HepG2 (cell line): ENCODE results near the gene DHRS1. TPM values are rescaled to one million over a fixed set of nuclear protein-coding genes. Genes with fewer than 3 reads are reported as not detected.

Experiments
- ATAC-seq: fragments of 200-7000 bp; cut with Tn5 transposase; 3 replicates; pipeline ENCODE4 v1.9.1; 2020; ENCODE audit warnings: mild to moderate bottlenecking, moderate library complexity
- BruUV-seq: library from RNA; stranded (reverse); fragments of 400-500 nt; replicated peaks from 2 replicates; lab custom pipeline; 2021; lab: Mats Ljungman, UMichigan
- CTCF ChIA-PET: fragments of 300-600 bp; formaldehyde crosslinking; extraction: SDS; loops from one replicate; lab custom pipeline; 2021; ENCODE audit warnings: low total read pairs, inconsistent platforms, low intra/inter-chr PET ratio; lab: Yijun Ruan, JAX
- POLR2A ChIA-PET: fragments of 350-600 bp; sonication (Branson Sonifier 250); formaldehyde crosslinking; loops from one replicate; lab custom pipeline; 2020; ENCODE audit warnings: antibody characterized with exemption, inconsistent platforms; lab: Yijun Ruan, JAX
- DNase-seq: peaks from one replicate; pipeline ENCODE4 v3.0.0-alpha.2; 2015; ENCODE audit warnings: low spot score
- FAIRE-seq: peaks from 3 replicates; lab custom pipeline; 2011; peaks lifted over from hg19 to GRCh38; lab: Jason Lieb, UNC
- H2AFZ ChIP-seq: one replicate; pipeline ENCODE4 v1.6.1; 2011; ENCODE audit warnings: low read length, inconsistent platforms
- H3K27ac ChIP-seq: fragments of 300-600 bp; 3 replicates; pipeline ENCODE4 v1.8.0; 2011; ENCODE audit warnings: mixed run types, mild to moderate bottlenecking, mixed read lengths, low read length, inconsistent platforms; ENCODE audit not compliant: insufficient read depth; ENCODE audit errors: extremely low read length
- H3K27me3 ChIP-seq, 2 experiments: fragments of 200-600 bp in 1 of 2; 2 replicates in 1 of 2; 3 replicates in 1 of 2; pipeline versions ENCODE4 v1.6.0 to v1.8.0; 2011; ENCODE audit warnings: low read length in 2 of 2, mild to moderate bottlenecking in 2 of 2, moderate library complexity in 2 of 2, inconsistent platforms in 1 of 2; ENCODE audit not compliant: insufficient read depth in 2 of 2, control insufficient read depth in 1 of 2
- H3K36me3 ChIP-seq, 2 experiments: fragments of 200-600 bp in 1 of 2; replicated peaks in 1 of 2; 2 replicates in 1 of 2; 3 replicates in 1 of 2; pipeline versions ENCODE4 v1.5.1 to v1.8.0; 2011; ENCODE audit warnings: low read length in 2 of 2, inconsistent platforms in 1 of 2; ENCODE audit not compliant: insufficient read depth in 2 of 2, control insufficient read depth in 1 of 2
- H3K4me1 ChIP-seq: 2 replicates; pipeline ENCODE4 v1.5.1; 2012; ENCODE audit warnings: low read length, inconsistent platforms; ENCODE audit not compliant: insufficient read depth
- H3K4me2 ChIP-seq: 2 replicates; pipeline ENCODE4 v1.6.0; 2011; ENCODE audit warnings: low read depth, low read length, inconsistent platforms
- H3K4me3 ChIP-seq, 3 experiments: fragments of 200-600 bp in 1 of 3; sonication (generic), shearing (Covaris generic) in 1 of 3; replicated peaks in 1 of 3; 2 replicates each; pipeline ENCODE4 v1.5.1; 2011 to 2016; ENCODE audit warnings: low read length in 3 of 3, inconsistent platforms in 2 of 3, low read depth in 2 of 3, mild to moderate bottlenecking in 2 of 3, control low read depth in 1 of 3, mixed read lengths in 1 of 3; ENCODE audit not compliant: insufficient read depth in 1 of 3
- H3K79me2 ChIP-seq: one replicate; pipeline ENCODE4 v1.6.1; 2011; ENCODE audit warnings: low read length, inconsistent platforms; ENCODE audit not compliant: insufficient read depth
- H3K9ac ChIP-seq: 2 replicates; pipeline ENCODE4 v1.6.0; 2011; ENCODE audit warnings: mild to moderate bottlenecking, low read depth, low read length, inconsistent platforms; ENCODE audit not compliant: insufficient read depth
- H3K9me3 ChIP-seq: 2 replicates; pipeline ENCODE4 v1.5.1; 2012; ENCODE audit warnings: mild to moderate bottlenecking, low read length
- H4K20me1 ChIP-seq: 2 replicates; pipeline ENCODE4 v1.6.0; 2011; ENCODE audit warnings: inconsistent platforms, mild to moderate bottlenecking, low read length, moderate library complexity; ENCODE audit not compliant: insufficient read depth
- KAT2B ChIP-seq: fragments of 150-350 bp; IDR thresholded peaks from 2 replicates; pipeline ENCODE4 v1.6.1; 2014; ENCODE audit warnings: low read depth, low read length, borderline replicate concordance
- MYC ChIP-seq: sonication (generic); formaldehyde crosslinking; IDR thresholded peaks from 2 replicates; pipeline ENCODE4 v1.9.0; 2021; ENCODE audit warnings: missing genetic modification reagents, borderline replicate concordance
- ZNF280B ChIP-seq: sonication (generic); formaldehyde crosslinking; IDR thresholded peaks from 2 replicates; pipeline ENCODE4 v1.5.0; 2020; ENCODE audit warnings: missing genetic modification reagents, mild to moderate bottlenecking, borderline replicate concordance
- ZSCAN25 ChIP-seq: sonication (generic); formaldehyde crosslinking; IDR thresholded peaks from 2 replicates; pipeline ENCODE4 v1.8.0; 2022; ENCODE audit warnings: mild to moderate bottlenecking, missing genetic modification reagents
- ZZZ3 ChIP-seq: sonication (generic); formaldehyde crosslinking; IDR thresholded peaks from 2 replicates; pipeline ENCODE4 v1.4.0; 2020; ENCODE audit warnings: missing genetic modification reagents, mild to moderate bottlenecking, borderline replicate concordance
- WGBS: methylation state at CpG from one replicate; pipeline ENCODE4 v1.1.6; 2017; ENCODE audit warnings: low lambda C conversion rate; 5-methylcytosine and 5-hydroxymethylcytosine counted together
- in situ Hi-C: cut with HindIII; loops from 2 replicates; pipeline ENCODE4 v1.10.0; 2017; ENCODE audit warnings: low pct_unique_long_range_greater_than_20kb; ENCODE audit not compliant: extremely low pct_ligation_motif_present
- intact Hi-C: fragments of 100-400 bp; cut with micrococcal nuclease; formaldehyde crosslinking; loops from one replicate; pipeline ENCODE4 v1.10.0; 2022; ENCODE audit not compliant: unreplicated experiment
- polyA plus RNA-seq, 8 experiments: library from polyadenylated mRNA; depleted of rRNA in 3 of 8; stranded (reverse) in 7 of 8; unstranded in 1 of 8; fragments of >200 nt; fragmentation: Illumina TruSeq in 4 of 8; extraction: Trizol in 4 of 8; gene quantifications; 2 replicates each; pipeline versions ENCODE4 v1.2.1 to v1.2.3, GENCODE V29; 2011 to 2016; ENCODE audit warnings: low read depth in 4 of 8, missing spikeins in 1 of 8, mixed read lengths in 1 of 8; ENCODE audit not compliant: insufficient read depth in 1 of 8
- total RNA-seq, 5 experiments: library from RNA; depleted of rRNA; stranded (reverse); fragments of >200 nt; fragmentation: Illumina TruSeq; extraction: Trizol; gene quantifications; 2 replicates each; pipeline ENCODE4 v1.2.3, GENCODE V29; 2016; ENCODE audit warnings: low read depth in 1 of 5
- TF ChIP-seq, protein P1 (sequence below): sonication (generic); formaldehyde crosslinking; IDR thresholded peaks from 2 replicates; pipeline ENCODE4 v1.5.0; 2020; ENCODE audit warnings: missing genetic modification reagents

DHRS1 gene
- total and polyA plus RNA-seq, 2 of the 13 experiments (the other 11 are each of a cell fraction or from before 2014, with no cell fraction given) = 49.8 to 60.8 TPM

DNA sequence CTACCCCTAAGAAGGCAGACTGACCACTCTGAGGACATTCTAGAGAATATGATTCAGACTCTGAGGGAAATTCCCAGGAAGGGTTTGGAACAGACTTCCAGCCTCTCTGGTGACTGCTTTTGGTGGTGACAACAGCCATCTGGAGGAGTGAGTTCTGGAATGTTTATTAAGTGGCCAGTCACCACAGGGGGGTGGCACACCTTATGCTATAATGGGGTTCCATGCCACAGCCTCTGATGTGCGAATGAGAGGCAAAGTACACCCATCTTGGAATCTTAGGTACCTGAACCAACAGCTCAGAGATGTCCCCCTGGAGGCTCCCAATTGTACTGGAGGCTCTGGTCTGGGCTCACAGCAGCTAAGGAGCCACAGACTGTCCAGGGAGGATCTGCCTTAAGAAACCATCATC, 47.7 kb downstream of the DHRS1 start (continued):
- TF ChIP-seq, protein P1, sequence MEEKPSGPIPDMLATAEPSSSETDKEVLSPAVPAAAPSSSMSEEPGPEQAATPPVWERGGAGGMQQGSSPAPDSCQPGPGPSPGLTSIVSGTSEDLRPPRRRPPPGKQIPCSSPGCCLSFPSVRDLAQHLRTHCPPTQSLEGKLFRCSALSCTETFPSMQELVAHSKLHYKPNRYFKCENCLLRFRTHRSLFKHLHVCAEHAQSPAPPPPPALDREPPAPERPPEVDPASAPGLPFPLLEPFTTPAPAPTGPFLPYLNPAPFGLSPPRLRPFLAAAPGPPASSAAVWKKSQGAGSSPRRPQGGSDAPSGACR (CRISPR knock-in tag) = peak; percentile 67; the same call in 1 of the 2 replicates
- TF ChIP-seq ZSCAN25 (CRISPR knock-in tag) (no peak), ZZZ3 (CRISPR knock-in tag) (no peak), KAT2B (no peak)

- Histone ChIP-seq H3K9me3 (no peaks in the 10 kb centered on the region), H3K79me2 (no peaks in the 10 kb centered on the region), H3K9ac (no peak overlapping the region), H4K20me1 (no peaks in the 10 kb centered on the region), H3K27me3 (no peaks in the 10 kb centered on the region), H3K36me3 (peaks cover 0 to 1% of the 10 kb centered on the region in 2 experiments; a peak in 1 of 5 replicates), H3K4me3 (no peak overlapping the region), H3K4me1 (peaks cover 21% of the 10 kb centered on the region), H3K4me2 (no peak overlapping the region), H3K27ac (no peak overlapping the region), H2AFZ (no peak overlapping the region)
- BruUV-seq = no TSS peak
- 71% methylated on average over 4 of the region's 4 CpGs for WGBS
- no peak for FAIRE-seq
- CTCF ChIA-PET = no interaction called here
- POLR2A ChIA-PET = interaction anchor here (3.0 to 13.2 kb wide), 5 partner anchors 8 to 57 kb away, joined by 21 to 254 read pairs (median 41); partner anchors contain the start of genes CIDEB, DHRS1, NOP9 and RABGGTA
- DNase-seq = no peak
- in situ Hi-C loops (no loop called here), intact Hi-C loops (no loop called here)
- ATAC-seq = no peak
- TF ChIP-seq ZNF280B (CRISPR knock-in tag) (0 out of 2 replicates have a peak, but pooled peaks have one; percentile 28), MYC (CRISPR knock-in tag) (no peak)
Measured at GRCh38 chr14:24250354-24250753, 49.2 kb downstream of the DHRS1 start.
